Measurements from ENCODE around the gene UVSSA.

DNA sequence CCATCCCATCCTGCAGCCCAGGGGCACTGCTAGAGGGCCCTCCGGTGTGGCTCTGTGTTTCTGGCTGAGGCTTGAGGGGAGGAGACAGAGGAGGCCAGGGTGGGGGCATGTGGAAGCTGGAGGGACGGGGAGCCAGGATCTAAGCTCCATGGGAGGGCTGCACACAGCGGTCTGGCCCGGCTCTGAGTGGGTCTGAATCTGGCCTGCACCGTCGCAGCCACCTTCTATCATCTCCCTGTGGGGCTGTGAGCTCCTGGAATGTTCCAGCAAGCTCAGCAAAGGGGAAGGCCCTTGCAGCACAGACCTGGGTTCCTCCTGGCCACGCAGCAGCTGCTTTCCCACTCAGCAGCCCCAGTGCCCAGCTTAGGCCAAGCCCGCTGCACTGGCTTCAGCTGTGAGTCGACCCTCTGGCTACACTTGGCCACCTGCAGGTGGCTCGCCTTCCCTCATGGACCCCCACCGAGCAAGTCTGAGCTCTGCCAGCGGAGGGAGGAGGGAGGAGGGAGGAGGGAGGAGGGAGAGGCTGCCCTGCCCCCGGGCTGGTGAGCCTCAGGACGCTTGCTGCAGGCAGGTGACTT lies 53.9 kb downstream of the UVSSA start:
- TF ChIP-seq ZNF311 (CRISPR knock-in tag; IDR thresholded peaks at IDR 0.05) = no peak
- no peak for TF ChIP-seq EP300 (IDR thresholded peaks at IDR 0.05; ENCODE audit: low read length)
- TF ChIP-seq, protein P1, sequence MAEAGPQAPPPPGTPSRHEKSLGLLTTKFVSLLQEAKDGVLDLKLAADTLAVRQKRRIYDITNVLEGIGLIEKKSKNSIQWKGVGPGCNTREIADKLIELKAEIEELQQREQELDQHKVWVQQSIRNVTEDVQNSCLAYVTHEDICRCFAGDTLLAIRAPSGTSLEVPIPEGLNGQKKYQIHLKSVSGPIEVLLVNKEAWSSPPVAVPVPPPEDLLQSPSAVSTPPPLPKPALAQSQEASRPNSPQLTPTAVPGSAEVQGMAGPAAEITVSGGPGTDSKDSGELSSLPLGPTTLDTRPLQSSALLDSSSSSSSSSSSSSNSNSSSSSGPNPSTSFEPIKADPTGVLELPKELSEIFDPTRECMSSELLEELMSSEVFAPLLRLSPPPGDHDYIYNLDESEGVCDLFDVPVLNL (CRISPR knock-in tag; IDR thresholded peaks at IDR 0.05; ENCODE audit: low read depth) = no peak
- TF ChIP-seq JUNB (CRISPR knock-in tag; conservative IDR thresholded peaks at IDR 0.05) = no peak
- TF ChIP-seq, protein P2, sequence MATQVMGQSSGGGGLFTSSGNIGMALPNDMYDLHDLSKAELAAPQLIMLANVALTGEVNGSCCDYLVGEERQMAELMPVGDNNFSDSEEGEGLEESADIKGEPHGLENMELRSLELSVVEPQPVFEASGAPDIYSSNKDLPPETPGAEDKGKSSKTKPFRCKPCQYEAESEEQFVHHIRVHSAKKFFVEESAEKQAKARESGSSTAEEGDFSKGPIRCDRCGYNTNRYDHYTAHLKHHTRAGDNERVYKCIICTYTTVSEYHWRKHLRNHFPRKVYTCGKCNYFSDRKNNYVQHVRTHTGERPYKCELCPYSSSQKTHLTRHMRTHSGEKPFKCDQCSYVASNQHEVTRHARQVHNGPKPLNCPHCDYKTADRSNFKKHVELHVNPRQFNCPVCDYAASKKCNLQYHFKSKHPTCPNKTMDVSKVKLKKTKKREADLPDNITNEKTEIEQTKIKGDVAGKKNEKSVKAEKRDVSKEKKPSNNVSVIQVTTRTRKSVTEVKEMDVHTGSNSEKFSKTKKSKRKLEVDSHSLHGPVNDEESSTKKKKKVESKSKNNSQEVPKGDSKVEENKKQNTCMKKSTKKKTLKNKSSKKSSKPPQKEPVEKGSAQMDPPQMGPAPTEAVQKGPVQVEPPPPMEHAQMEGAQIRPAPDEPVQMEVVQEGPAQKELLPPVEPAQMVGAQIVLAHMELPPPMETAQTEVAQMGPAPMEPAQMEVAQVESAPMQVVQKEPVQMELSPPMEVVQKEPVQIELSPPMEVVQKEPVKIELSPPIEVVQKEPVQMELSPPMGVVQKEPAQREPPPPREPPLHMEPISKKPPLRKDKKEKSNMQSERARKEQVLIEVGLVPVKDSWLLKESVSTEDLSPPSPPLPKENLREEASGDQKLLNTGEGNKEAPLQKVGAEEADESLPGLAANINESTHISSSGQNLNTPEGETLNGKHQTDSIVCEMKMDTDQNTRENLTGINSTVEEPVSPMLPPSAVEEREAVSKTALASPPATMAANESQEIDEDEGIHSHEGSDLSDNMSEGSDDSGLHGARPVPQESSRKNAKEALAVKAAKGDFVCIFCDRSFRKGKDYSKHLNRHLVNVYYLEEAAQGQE (IDR thresholded peaks at IDR 0.05; ENCODE audit: borderline replicate concordance) = no peak
- TF ChIP-seq, protein P2 (CRISPR knock-in tag; IDR thresholded peaks at IDR 0.05; ENCODE audit: low read depth) = no peak
- TF ChIP-seq POLR2A (conservative IDR thresholded peaks at IDR 0.05) = no peak
- TF ChIP-seq ZFP36 (IDR thresholded peaks at IDR 0.05; ENCODE audit: low read depth, low read length, partially characterized antibody) = no peak
- TF ChIP-seq, protein P3, sequence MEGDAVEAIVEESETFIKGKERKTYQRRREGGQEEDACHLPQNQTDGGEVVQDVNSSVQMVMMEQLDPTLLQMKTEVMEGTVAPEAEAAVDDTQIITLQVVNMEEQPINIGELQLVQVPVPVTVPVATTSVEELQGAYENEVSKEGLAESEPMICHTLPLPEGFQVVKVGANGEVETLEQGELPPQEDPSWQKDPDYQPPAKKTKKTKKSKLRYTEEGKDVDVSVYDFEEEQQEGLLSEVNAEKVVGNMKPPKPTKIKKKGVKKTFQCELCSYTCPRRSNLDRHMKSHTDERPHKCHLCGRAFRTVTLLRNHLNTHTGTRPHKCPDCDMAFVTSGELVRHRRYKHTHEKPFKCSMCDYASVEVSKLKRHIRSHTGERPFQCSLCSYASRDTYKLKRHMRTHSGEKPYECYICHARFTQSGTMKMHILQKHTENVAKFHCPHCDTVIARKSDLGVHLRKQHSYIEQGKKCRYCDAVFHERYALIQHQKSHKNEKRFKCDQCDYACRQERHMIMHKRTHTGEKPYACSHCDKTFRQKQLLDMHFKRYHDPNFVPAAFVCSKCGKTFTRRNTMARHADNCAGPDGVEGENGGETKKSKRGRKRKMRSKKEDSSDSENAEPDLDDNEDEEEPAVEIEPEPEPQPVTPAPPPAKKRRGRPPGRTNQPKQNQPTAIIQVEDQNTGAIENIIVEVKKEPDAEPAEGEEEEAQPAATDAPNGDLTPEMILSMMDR (IDR thresholded peaks at IDR 0.05 in 2 of 3, conservative IDR thresholded peaks at IDR 0.05 in 1 of 3; ENCODE audit: insufficient read depth in 2 of 3, low read depth in 1 of 3, low read length in 3 of 3) = no peak
- TF ChIP-seq ARHGAP35 (IDR thresholded peaks at IDR 0.05; ENCODE audit: partially characterized antibody) = no peak
- no peak for TF ChIP-seq KLF16 (IDR thresholded peaks at IDR 0.05)
- TF ChIP-seq SMARCC2 (IDR thresholded peaks at IDR 0.05; ENCODE audit: low read depth) = no peak
- no peak for TF ChIP-seq MIER1 (IDR thresholded peaks at IDR 0.05; ENCODE audit: low read depth)
- TF ChIP-seq EGR1 (conservative IDR thresholded peaks at IDR 0.05) = no peak
- TF ChIP-seq KAT2B (IDR thresholded peaks at IDR 0.05; ENCODE audit: low read depth, low read length) = no peak

Data from K562 (cell line).